Keratinocyte (primary cell): ENCODE results near the gene TAF1D.

Experiments
- EZH2 ChIP-seq: IDR thresholded peaks from one replicate; pipeline ENCODE4 v1.6.1; 2012; ENCODE audit warnings: inconsistent platforms, mild to moderate bottlenecking, low read length, moderate library complexity
- TF ChIP-seq, protein P1 (sequence below), 3 experiments: IDR thresholded peaks in 1 of 3; conservative IDR thresholded peaks in 1 of 3; optimal IDR thresholded peaks in 1 of 3; 2 replicates in 2 of 3; 3 replicates in 1 of 3; pipeline versions ENCODE3 to v1.5.1; 2011; ENCODE audit warnings: low read length in 3 of 3, mild to moderate bottlenecking in 3 of 3, moderate library complexity in 2 of 3, control low read depth in 1 of 3, inconsistent platforms in 1 of 3; ENCODE audit not compliant: insufficient read depth in 2 of 3; ENCODE audit errors: extremely low read depth in 1 of 3

DNA sequence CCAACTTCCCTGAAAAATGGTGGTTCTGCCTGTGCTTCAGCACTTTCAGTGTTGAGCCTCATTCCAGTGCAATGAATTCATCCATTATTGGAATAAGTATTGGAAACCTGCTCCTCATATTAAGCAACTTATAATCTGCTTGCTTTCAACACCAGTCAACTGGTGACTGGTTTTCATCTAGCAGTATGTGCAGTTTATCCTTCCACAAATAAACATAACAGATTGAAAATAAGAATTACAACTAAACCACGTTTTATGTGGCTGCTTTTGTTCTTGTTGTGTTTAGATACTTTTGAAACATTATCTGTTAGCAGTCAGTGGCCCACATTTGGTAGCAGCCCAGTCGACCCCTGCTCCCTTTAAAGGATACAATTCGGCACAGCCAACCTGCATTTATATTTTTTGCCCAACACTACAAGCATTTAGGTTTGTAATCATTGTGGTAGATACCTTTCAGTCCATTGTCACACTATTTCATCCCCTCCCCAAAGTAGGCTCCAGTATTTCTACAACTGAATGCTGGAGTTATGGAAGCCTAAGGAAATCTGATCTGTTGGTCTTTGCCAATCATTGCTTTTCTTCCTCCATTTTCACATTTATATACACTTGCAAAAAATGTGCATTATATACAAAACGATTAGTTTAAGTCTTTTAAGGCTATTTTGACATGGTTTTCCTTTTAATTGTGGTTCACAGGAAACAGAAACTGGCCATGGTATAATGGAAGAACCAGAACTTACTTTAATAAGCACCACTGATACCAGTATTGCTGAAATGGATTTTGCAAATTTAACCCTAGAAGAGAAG is 13.1 kb downstream of the TAF1D start:
- TF ChIP-seq, protein P1, sequence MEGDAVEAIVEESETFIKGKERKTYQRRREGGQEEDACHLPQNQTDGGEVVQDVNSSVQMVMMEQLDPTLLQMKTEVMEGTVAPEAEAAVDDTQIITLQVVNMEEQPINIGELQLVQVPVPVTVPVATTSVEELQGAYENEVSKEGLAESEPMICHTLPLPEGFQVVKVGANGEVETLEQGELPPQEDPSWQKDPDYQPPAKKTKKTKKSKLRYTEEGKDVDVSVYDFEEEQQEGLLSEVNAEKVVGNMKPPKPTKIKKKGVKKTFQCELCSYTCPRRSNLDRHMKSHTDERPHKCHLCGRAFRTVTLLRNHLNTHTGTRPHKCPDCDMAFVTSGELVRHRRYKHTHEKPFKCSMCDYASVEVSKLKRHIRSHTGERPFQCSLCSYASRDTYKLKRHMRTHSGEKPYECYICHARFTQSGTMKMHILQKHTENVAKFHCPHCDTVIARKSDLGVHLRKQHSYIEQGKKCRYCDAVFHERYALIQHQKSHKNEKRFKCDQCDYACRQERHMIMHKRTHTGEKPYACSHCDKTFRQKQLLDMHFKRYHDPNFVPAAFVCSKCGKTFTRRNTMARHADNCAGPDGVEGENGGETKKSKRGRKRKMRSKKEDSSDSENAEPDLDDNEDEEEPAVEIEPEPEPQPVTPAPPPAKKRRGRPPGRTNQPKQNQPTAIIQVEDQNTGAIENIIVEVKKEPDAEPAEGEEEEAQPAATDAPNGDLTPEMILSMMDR (optimal IDR thresholded peaks at IDR 0.05 in 1 of 3, IDR thresholded peaks at IDR 0.05 in 1 of 3, conservative IDR thresholded peaks at IDR 0.05 in 1 of 3; ENCODE audit: extremely low read depth in 1 of 3, insufficient read depth in 2 of 3, low read length in 3 of 3): no peak
- TF ChIP-seq EZH2: no peak
